CD4-positive, alpha-beta T cell treated with Interleukin-1 beta for 1 hour (primary cell): ENCODE data around the gene GBP2.
A peak's percentile ranks its signal among the peaks of the same experiment; 100 is the strongest.
"Not testable (repeated sequence)": the region's sequence is repeated elsewhere in the genome, so short reads cannot be mapped to it uniquely, and the experiment has no call there.

Source experiments
- DNase-seq, 2 donors: peaks; one replicate each; pipeline ENCODE4 v3.0.0-alpha.2; 2020 to 2022

The GBP2 gene

GRCh38 chr1:89125913-89126580 lies at the start of gene GBP2:
TSS of gene GBP2 (minus strand) at chr1:89126114. CDS start at chr1:89121966, 4,148 bp downstream.
- DNase-seq, result peak in 1 of 2 donors; percentile 64

GRCh38 chr1:89174491-89174890 lies 48.6 kb upstream of the GBP2 start:
- no peak for DNase-seq

GRCh38 chr1:89172468-89173143 lies 46.7 kb upstream of the GBP2 start:
- no peak for DNase-seq

GRCh38 chr1:89171067-89171438 lies 45.1 kb upstream of the GBP2 start:
- no peak for DNase-seq

GRCh38 chr1:89170170-89171066 lies 44.5 kb upstream of the GBP2 start:
- DNase-seq, result no peak

- no peak for DNase-seq
Observed at GRCh38 chr1:89169166-89169565, 43.3 kb upstream of the GBP2 start.

- no peak for DNase-seq
Observed at GRCh38 chr1:89167590-89168230, 41.8 kb upstream of the GBP2 start.

GRCh38 chr1:89166705-89167104 lies 40.8 kb upstream of the GBP2 start:
- DNase-seq, result no peak

- DNase-seq, result no peak
Observed at GRCh38 chr1:89165811-89166210, 39.9 kb upstream of the GBP2 start.

GRCh38 chr1:89151047-89151446 lies 25.1 kb upstream of the GBP2 start:
- no peak for DNase-seq

GRCh38 chr1:89149976-89150375 lies 24.1 kb upstream of the GBP2 start:
- DNase-seq, result no peak

- DNase-seq, result no peak
Observed at GRCh38 chr1:89149229-89149628, 23.3 kb upstream of the GBP2 start.

- no peak for DNase-seq
Observed at GRCh38 chr1:89147678-89148658, 22.1 kb upstream of the GBP2 start.

- DNase-seq, result no peak
Observed at GRCh38 chr1:89146721-89147120, 20.8 kb upstream of the GBP2 start.

- no peak for DNase-seq
Observed at GRCh38 chr1:89143484-89143883, 17.6 kb upstream of the GBP2 start.

- no peak for DNase-seq
Observed at GRCh38 chr1:89142160-89142559, 16.2 kb upstream of the GBP2 start.

GRCh38 chr1:89133747-89134146 lies 7.8 kb upstream of the GBP2 start:
- DNase-seq, result no peak

GRCh38 chr1:89130716-89131115 lies 4.8 kb upstream of the GBP2 start:
- DNase-seq, result no peak

GRCh38 chr1:89129911-89130310 lies 4.0 kb upstream of the GBP2 start:
- no peak for DNase-seq

- DNase-seq, result not testable (repeated sequence)
Observed at GRCh38 chr1:89128003-89128458, 2.1 kb upstream of the GBP2 start.
